Measurements from ENCODE around the gene ID4. TPM values are rescaled to one million over a fixed set of nuclear protein-coding genes. Genes with fewer than 3 reads are reported as not detected.
A peak's percentile ranks its signal among the peaks of the same experiment; 100 is the strongest.

ID4 gene
- total RNA-seq, 2 donors from 2014 or later, result not detected

DNA sequence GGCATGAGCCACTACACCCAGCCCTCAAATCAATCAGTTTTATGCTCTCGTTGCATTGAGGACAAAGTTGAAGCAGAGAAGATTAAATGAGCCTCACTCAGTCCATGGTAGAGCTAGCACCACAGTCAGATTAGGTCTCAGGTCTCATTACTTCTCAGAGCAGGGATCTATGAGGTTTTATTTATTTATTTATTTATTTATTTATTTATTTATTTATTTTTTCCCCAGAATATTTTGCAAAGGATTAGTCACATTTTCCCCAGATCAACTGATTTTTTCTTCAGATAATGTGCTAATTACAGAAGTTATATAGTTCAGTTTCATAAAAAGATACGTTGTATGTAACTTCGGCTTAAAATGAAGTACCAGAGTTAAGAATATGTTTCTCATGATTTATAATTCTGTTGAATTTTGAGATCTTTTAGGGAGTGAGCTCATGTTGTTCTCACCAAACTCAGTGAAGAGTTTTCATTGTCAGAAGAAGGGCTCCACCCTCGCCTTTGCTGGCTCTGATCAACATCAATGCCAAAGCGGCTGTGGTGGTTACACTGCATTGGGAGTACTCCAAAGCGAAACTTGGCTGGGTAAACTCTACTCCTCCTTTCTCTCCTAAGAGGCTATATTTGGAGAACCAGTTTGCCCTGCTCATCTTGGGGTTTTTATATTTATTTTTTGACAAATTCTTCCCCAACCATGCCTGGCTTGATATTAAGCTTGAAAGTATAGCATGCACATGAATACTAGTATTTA, 12.9 kb upstream of the ID4 start:
- Mint-ChIP-seq H3K27ac (no peak overlapping the region), H3K9me3 (peaks cover 0 to 7% of the 10 kb centered on the region in 2 donors), H3K36me3 (peaks cover 0 to 4% of the 10 kb centered on the region in 2 donors)
- DNase-seq (ENCODE audit: low spot score in 2 of 2), result no peak
- no peak for ATAC-seq

DNA sequence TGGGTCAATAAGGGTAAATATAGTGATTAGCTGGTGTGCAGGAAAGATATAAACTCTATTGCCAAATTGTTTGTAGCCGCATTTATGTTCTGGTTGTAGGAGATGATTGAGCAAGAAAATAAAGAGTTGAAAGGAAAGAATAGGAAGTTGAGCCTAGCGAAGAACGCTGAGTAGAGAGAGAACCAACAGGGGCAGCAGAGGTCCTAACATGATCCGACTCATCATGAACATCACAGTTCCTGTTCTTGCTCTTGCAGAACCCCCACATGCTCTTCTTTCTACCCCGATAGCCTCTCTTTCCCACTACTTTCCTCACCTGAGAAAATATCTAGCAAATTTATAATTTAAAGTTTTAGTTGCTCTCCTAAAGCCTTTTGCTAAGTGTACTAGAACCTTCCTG, 9.9 kb upstream of the ID4 start:
- ATAC-seq (no peak), DNase-seq (ENCODE audit: low spot score in 2 of 2) (no peak)
- peaks cover 0 to 4% of the 10 kb centered on the region in 2 donors for H3K36me3 Mint-ChIP-seq
- peaks cover 0 to 7% of the 10 kb centered on the region in 2 donors for H3K9me3 Mint-ChIP-seq
- H3K27ac Mint-ChIP-seq, result no peak overlapping the region

DNA sequence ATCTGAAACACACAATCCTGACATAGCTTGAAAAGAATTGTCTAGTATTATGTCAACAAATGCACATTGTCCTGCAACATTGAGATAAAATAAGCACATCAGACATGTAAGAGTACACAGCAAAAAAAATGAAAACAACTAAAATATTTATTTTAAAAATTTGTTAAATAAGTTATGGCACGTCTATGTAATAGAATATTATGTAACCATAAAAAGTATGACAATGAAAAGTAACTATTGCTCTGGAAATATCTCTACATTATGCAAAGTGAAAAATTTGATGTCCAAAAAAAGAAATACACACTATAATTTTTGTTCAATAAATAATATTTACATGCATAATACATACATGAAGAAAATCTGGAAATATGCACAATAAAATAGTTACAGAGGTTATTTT, 9.3 kb upstream of the ID4 start:
- ATAC-seq, result no peak

DNA sequence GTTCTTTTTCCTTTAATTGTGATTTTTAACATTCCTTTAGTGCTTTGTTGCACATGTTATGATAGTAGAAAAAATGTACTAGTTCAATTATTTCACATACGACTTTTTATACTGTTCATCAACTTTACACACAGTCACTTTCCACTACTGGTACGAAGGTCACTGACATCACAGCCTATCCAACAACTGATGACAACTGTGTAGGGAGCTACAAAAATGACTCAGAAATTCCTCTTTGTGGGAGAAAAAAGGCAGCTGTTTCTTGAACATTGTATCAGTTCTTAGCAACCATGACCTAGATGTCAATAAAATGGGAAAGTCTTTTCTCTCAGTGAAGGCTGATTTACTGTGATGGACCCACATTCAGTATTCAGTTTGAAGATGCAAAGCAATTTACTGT, 7.0 kb upstream of the ID4 start:
- peaks cover 0 to 7% of the 10 kb centered on the region in 2 donors for H3K9me3 Mint-ChIP-seq

More for the DNA sequence above, 9.3 kb upstream of the ID4 start:
- Mint-ChIP-seq H3K36me3 (peaks cover 0 to 4% of the 10 kb centered on the region in 2 donors), H3K9me3 (peaks cover 0 to 7% of the 10 kb centered on the region in 2 donors), H3K27ac (no peak overlapping the region)
- no peak for DNase-seq (ENCODE audit: low spot score in 2 of 2)

DNA sequence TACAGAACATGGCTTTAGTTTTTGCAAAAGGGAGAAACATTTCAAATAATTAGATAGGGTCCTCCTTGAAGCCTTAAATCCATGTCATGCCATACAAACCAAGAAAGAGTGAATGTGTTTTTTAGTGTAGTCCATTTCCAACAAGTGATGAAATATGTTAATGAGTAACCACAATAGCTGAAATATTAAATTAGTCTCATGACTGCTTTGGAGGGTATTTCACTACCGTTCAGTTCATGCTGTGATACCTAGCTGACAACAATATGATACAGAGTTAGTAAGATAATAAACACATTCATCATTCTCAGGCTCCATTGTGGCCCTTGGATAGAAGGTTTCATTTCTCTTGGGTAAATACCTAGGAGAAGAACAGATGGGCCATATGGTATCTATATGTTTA, 5.8 kb upstream of the ID4 start:
- DNase-seq (ENCODE audit: low spot score in 2 of 2), result no peak
- H3K9me3 Mint-ChIP-seq, result peaks cover 0 to 7% of the 10 kb centered on the region in 2 donors
- peaks cover 0 to 9% of the 10 kb centered on the region in 2 donors for H3K36me3 Mint-ChIP-seq
- no peak overlapping the region for H3K27ac Mint-ChIP-seq
- no peak for ATAC-seq

More for the DNA sequence above, 7.0 kb upstream of the ID4 start:
- Mint-ChIP-seq H3K36me3 (peaks cover 0 to 4% of the 10 kb centered on the region in 2 donors), H3K27ac (no peak overlapping the region)
- ATAC-seq (no peak), DNase-seq (ENCODE audit: low spot score in 2 of 2) (no peak)

DNA sequence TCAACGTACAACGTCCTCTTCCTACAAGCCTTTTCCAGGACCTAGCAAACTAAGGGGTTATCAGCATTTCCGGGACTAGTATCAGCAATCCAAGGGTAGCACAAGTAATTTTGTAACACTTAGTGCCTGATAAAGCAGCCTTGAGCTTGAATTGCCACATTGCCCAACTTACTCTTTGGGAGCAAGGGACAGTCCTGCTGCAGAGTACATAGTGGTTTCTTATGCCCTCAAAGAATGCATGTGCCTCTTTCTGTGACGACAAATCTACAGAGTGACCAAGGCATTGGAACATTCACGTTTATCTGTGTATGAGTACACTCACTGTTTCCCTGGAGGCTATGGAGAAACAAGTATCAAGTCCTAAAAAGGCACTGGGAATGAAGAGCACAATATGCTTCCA, 3.2 kb upstream of the ID4 start:
- Mint-ChIP-seq H3K27ac (no peak overlapping the region), H3K36me3 (peaks cover 0 to 13% of the 10 kb centered on the region in 2 donors), H3K9me3 (peaks cover 0 to 3% of the 10 kb centered on the region in 2 donors)
- no peak for ATAC-seq
- DNase-seq (ENCODE audit: low spot score in 2 of 2), result no peak

DNA sequence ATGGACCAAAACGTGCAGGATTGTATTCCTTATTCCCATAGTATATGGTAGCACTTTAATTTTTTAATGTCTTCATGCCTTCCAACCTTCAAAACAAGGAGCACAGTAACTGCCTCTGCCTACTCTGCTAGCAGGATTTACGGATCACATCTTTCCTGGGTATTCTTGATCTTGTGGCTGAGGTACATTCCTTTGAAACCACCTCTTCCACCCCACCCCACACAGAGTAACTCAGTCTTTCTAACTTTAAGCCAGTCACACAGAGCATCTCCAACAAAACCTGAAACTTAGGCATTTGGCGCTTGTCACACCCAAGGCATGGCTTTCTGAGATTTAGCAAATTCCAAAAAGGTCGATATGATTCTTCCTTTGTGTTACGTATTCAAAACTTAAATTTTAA, 2.3 kb upstream of the ID4 start:
- Mint-ChIP-seq H3K36me3 (peaks cover 0 to 10% of the 10 kb centered on the region in 2 donors), H3K9me3 (no peaks in the 10 kb centered on the region), H3K27ac (no peak overlapping the region)
- no peak for ATAC-seq
- DNase-seq (ENCODE audit: low spot score in 2 of 2), result no peak

DNA sequence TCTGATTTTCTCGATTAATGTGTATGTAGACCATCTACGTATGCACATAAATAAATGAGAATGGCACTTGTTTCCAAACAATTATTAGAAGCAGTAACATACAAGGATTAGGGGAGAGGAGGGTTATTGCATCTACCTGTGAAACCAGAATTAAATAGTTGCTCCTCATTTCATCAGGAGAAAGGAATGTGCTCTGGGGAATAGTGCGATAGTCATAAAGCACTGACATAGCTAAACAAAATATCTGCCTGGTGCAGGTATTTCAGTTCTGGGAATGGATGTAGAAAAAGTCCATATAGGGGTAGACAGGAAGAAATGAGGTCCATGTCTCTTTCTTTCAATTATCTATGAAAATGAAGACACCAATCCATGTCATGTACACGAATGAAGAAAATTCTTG, 1.6 kb upstream of the ID4 start:
- Mint-ChIP-seq H3K27ac (no peak overlapping the region), H3K36me3 (peaks cover 0 to 10% of the 10 kb centered on the region in 2 donors), H3K9me3 (no peaks in the 10 kb centered on the region)
- no peak for DNase-seq (ENCODE audit: low spot score in 2 of 2)
- no peak for ATAC-seq

DNA sequence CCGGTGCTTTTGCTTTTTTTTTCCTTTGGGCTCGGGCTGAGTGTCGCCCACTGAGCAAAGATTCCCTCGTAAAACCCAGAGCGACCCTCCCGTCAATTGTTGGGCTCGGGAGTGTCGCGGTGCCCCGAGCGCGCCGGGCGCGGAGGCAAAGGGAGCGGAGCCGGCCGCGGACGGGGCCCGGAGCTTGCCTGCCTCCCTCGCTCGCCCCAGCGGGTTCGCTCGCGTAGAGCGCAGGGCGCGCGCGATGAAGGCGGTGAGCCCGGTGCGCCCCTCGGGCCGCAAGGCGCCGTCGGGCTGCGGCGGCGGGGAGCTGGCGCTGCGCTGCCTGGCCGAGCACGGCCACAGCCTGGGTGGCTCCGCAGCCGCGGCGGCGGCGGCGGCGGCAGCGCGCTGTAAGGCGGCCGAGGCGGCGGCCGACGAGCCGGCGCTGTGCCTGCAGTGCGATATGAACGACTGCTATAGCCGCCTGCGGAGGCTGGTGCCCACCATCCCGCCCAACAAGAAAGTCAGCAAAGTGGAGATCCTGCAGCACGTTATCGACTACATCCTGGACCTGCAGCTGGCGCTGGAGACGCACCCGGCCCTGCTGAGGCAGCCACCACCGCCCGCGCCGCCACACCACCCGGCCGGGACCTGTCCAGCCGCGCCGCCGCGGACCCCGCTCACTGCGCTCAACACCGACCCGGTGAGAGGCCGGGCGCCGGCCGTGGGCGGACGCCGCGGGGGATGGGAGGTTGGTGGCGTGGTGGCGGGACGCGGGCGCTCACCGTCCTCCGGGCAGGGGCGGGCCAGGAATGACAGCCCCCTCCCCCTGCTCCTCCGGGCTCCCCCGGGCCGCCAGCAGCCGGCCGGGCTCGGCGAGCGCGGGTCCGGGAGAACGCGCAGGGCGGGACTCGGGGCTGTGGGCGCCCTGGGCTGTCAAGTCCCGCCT, 606 bp downstream of the ID4 start:
- no peak overlapping the region for H3K27ac Mint-ChIP-seq
- no peak for ATAC-seq
- H3K9me3 Mint-ChIP-seq, result no peaks in the 10 kb centered on the region
- H3K36me3 Mint-ChIP-seq, result peaks cover 0 to 10% of the 10 kb centered on the region in 2 donors
- no peak for DNase-seq (ENCODE audit: low spot score in 2 of 2)

DNA sequence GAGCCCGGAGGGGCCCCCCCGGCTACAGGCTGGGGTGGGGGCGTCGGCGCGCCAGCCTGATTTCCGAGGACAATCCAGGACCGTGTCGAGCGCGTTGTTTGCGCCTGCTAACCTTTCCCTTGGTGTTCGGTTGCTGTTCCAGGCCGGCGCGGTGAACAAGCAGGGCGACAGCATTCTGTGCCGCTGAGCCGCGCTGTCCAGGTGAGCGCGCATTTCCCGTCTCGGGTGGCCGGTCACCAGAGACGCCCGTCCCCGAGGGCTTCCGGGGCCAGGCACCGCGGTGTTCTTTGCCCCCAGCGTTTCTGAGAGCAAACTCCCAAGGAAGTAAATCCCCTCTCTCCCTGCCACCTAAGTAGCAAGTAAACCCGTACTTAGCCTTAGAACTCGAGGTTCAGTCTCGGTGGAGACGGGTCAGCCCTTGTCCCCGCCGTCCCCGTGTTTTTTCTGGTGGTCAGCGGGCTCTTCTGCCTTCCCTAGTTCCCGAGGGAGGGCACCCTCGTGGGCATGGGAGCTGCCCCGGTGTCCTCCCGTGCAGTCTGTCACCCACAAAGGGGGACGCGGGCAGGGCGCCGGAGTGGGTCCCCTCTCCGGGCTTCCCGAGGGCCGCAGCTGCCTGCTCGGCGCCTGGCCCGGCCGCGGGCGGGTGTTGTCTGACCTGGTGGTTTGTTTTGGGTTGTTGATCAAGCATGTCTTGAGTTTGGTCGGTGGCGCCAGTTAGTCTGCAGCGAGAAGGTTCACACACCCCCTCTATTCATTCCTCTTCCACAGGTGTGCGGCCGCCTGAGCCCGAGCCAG, 1.5 kb downstream of the ID4 start:
- ATAC-seq (peak in 1 of 2 donors; percentile 26), DNase-seq (ENCODE audit: low spot score in 2 of 2) (peak in 1 of 2 donors; percentile 3)
- Mint-ChIP-seq H3K36me3 (peaks cover 0 to 10% of the 10 kb centered on the region in 2 donors), H3K27ac (no peak overlapping the region), H3K9me3 (no peaks in the 10 kb centered on the region)

DNA sequence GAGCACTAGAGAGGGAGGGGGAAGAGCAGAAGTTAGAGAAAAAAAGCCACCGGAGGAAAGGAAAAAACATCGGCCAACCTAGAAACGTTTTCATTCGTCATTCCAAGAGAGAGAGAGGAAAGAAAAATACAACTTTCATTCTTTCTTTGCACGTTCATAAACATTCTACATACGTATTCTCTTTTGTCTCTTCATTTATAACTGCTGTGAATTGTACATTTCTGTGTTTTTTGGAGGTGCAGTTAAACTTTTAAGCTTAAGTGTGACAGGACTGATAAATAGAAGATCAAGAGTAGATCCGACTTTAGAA, 2.0 kb downstream of the ID4 start:
- H3K9me3 Mint-ChIP-seq, result no peaks in the 10 kb centered on the region
- no peak overlapping the region for H3K27ac Mint-ChIP-seq
- H3K36me3 Mint-ChIP-seq, result peaks cover 0 to 10% of the 10 kb centered on the region in 2 donors
- ATAC-seq (peak in 1 of 2 donors; percentile 11), DNase-seq (ENCODE audit: low spot score in 2 of 2) (no peak)

DNA sequence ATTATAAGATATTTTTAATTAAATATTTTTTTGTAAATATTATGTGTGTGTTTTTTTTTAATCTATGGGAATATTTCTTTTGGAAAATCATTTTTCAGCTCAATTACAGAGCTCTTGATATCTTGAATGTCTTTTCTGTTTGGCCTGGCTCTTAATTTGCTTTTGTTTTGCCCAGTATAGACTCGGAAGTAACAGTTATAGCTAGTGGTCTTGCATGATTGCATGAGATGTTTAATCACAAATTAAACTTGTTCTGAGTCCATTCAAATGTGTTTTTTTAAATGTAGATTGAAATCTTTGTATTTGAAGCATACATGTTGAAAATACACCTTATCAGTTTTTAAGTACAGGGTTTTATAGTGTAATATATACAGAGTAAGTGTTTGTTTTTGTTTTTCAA, 2.6 kb downstream of the ID4 start:
- Mint-ChIP-seq H3K9me3 (no peaks in the 10 kb centered on the region), H3K36me3 (peaks cover 0 to 10% of the 10 kb centered on the region in 2 donors), H3K27ac (no peak overlapping the region)
- no peak for DNase-seq (ENCODE audit: low spot score in 2 of 2)
- ATAC-seq, result no peak

DNA sequence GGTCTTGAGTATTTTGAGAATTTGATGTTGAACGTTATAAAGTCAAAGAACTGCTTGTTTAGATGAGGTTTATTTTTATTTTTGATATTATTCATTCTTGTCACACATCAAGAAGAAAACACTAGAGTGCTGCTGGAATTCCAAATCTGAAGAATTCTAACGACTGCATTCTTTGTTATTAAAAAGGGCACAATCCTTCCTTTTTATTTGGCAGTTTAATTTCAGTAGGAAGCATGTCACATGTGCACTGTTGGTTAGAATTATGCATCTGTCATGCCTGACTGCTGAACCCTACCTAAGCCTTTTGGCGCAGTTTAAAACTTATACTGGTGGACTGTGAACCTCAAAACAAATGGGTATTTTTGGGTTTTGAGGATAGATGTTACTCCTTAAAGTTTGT, 4.0 kb downstream of the ID4 start:
- no peaks in the 10 kb centered on the region for H3K9me3 Mint-ChIP-seq
- H3K27ac Mint-ChIP-seq, result no peak overlapping the region
- DNase-seq (ENCODE audit: low spot score in 2 of 2), result no peak
- peaks cover 0 to 5% of the 10 kb centered on the region in 2 donors for H3K36me3 Mint-ChIP-seq
- no peak for ATAC-seq

DNA sequence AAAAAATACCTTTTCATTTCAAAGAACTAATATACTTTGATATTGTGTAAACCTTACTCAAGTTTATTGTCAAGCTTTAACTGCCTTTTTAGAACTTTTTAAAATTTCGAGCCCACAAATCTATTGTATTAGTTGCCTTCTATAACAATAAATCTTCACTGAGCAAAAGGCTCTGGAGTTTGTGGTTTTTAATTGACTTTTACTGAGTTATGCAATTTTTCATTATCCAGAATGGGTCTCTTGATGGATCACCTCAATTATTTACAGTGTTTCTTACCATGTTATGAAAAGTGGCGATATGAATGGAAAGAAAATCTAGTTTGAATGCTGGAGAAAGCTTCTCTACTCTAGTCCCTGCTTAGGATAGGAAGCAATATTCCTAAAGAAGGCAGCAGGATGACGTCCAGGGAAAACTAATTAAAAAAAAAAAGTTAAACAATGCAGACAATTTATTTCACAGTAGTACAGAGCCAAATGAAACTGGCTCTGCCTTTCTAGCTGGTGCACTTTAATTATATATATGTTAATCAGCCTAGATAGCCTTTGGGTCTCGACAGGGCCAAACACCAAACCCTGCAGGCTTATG, 5.0 kb downstream of the ID4 start:
- ATAC-seq, result no peak
- no peaks in the 10 kb centered on the region for H3K36me3 Mint-ChIP-seq
- H3K9me3 Mint-ChIP-seq, result no peaks in the 10 kb centered on the region
- H3K27ac Mint-ChIP-seq, result no peak overlapping the region
- DNase-seq (ENCODE audit: low spot score in 2 of 2), result no peak

DNA sequence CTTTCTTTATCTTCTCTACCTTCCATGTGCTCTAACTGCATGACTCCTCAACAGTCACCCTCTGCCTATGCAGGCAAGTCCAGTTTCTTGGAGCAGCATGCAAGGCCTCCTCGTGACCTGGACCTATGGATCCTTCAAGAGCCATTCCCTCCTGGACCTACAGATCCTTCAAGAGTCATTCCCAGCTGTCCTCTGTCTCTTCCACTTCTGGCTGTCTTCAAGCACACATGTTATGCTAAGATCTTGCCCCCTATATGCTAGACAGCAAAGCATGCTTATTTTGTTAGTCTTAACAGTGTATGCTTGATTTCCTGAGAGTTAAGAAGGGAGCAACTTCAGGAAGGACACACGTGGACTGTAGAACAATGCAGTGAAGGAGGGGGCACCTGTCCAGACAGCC, 7.5 kb downstream of the ID4 start:
- ATAC-seq, result no peak
- no peak for DNase-seq (ENCODE audit: low spot score in 2 of 2)
- no peaks in the 10 kb centered on the region for H3K36me3 Mint-ChIP-seq
- H3K9me3 Mint-ChIP-seq, result no peaks in the 10 kb centered on the region
- H3K27ac Mint-ChIP-seq, result no peak overlapping the region

DNA sequence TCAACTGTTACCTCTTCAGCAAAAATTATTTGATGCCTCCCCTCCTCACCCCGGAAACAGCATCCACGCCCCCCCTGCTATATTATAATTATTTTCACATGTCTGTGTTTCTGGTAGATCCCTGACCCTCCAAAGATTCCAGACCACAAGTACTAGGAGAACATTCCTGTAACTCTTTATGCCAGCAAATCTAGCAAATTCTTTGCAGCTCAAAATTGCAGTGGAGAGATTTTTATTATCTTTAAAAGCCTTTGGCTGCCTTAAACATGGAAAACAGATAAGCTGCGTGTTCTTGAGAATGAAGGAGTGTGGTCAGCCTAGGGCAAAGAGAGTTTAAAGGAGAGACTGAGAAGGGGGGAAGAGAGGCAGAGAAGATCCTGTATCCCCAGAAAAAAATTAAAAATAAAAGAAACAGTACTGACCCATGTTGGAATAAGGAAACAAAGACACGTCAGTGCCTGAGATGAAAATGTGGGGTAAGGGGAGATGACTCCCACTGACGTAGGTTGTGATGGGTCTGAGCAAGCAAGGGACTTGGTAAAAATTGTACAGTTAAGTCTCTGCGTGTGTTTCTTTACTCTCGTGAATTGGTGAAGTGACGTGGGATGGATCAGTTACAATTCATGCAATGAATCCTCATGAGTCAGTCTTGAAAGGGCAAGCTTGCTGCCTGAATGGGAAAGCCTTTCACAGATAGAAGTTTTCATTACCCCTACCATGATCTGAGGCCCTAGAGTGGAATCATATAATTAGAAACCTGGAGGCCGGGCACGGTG, 8.3 kb downstream of the ID4 start:
- no peaks in the 10 kb centered on the region for H3K9me3 Mint-ChIP-seq
- DNase-seq (ENCODE audit: low spot score in 2 of 2) (no peak), ATAC-seq (no peak)
- no peak overlapping the region for H3K27ac Mint-ChIP-seq
- no peaks in the 10 kb centered on the region for H3K36me3 Mint-ChIP-seq
